GM23248 (cell line): Measurements from ENCODE around the gene DPH1.

Experiments used
- EZH2 ChIP-seq: fragments of 200-600 bp; sonication (generic); IDR thresholded peaks from 2 replicates; pipeline ENCODE4 v1.6.1; 2018; ENCODE audit warnings: antibody characterized with exemption, mild to moderate bottlenecking; ENCODE audit not compliant: insufficient read depth, poor library complexity, severe bottlenecking
- EZH2phosphoT487 ChIP-seq: fragments of 200-600 bp; sonication (generic); IDR thresholded peaks from 2 replicates; pipeline ENCODE4 v1.6.1; 2018; ENCODE audit warnings: antibody characterized with exemption, moderate library complexity, mild to moderate bottlenecking, low read depth; ENCODE audit not compliant: insufficient read depth

- TF ChIP-seq EZH2 (no peak), EZH2phosphoT487 (no peak)
These were observed 818 bp downstream of the DPH1 start for GRCh38 chr17:2030779-2031163.
